ENCODE results near the gene KLHL42. TPM values are rescaled to one million over a fixed set of nuclear protein-coding genes. Genes with fewer than 3 reads are reported as not detected.

Gene KLHL42
- total and polyA plus RNA-seq, 2 of the 13 experiments (the other 11 are each of a cell fraction or from before 2014, with no cell fraction given) = 13.5 to 14.0 TPM

- H3K9ac ChIP-seq (ENCODE audit: insufficient read depth, low read depth, low read length) = no peak overlapping the region
- H3K79me2 ChIP-seq (ENCODE audit: insufficient read depth, low read length) = peaks cover 7% of the 10 kb centered on the region
- intact Hi-C loops (cut with micrococcal nuclease; ENCODE audit: unreplicated experiment) (no loop called here), in situ Hi-C loops (cut with HindIII; ENCODE audit: extremely low pct_ligation_motif_present, low pct_unique_long_range_greater_than_20kb) (no loop called here)
- no peaks in the 10 kb centered on the region; a peak in 1 of 5 replicates for H3K27me3 ChIP-seq (ENCODE audit: control insufficient read depth in 1 of 2, insufficient read depth in 2 of 2, low read length in 2 of 2)
- ATAC-seq (no peak), FAIRE-seq (no peak), DNase-seq (ENCODE audit: low spot score) (no peak)
- H4K20me1 ChIP-seq (ENCODE audit: insufficient read depth, low read length) = no peaks in the 10 kb centered on the region
- WGBS (ENCODE audit: low lambda C conversion rate) = 97% methylated on average over 2 of the region's 2 CpGs
- no peak overlapping the region for H3K4me2 ChIP-seq (ENCODE audit: low read depth, low read length)
- no peak overlapping the region for H3K4me3 ChIP-seq (replicated peaks in 1 of 3; ENCODE audit: insufficient read depth in 1 of 3, low read depth in 2 of 3, low read length in 3 of 3)
- POLR2A ChIA-PET = no interaction called here
- no peaks in the 10 kb centered on the region for H3K4me1 ChIP-seq (ENCODE audit: insufficient read depth, low read length)
- H2AFZ ChIP-seq (ENCODE audit: low read length) = no peak overlapping the region
- no peaks in the 10 kb centered on the region for H3K9me3 ChIP-seq (ENCODE audit: low read length)
- TF ChIP-seq SUZ12 (IDR thresholded peaks at IDR 0.05; ENCODE audit: low read depth, low read length) = no peak
- TF ChIP-seq FIP1L1 (IDR thresholded peaks at IDR 0.05; ENCODE audit: borderline replicate concordance, insufficient read depth, low read depth, low read length) = no peak
- no peak for TF ChIP-seq NFE2 (CRISPR knock-in tag; IDR thresholded peaks at IDR 0.05)
- no peak for TF ChIP-seq ZIK1 (CRISPR knock-in tag; IDR thresholded peaks at IDR 0.05; ENCODE audit: borderline replicate concordance, low read depth)
- TF ChIP-seq ZNF30 (CRISPR knock-in tag; IDR thresholded peaks at IDR 0.05) = no peak
- TF ChIP-seq, protein P1, sequence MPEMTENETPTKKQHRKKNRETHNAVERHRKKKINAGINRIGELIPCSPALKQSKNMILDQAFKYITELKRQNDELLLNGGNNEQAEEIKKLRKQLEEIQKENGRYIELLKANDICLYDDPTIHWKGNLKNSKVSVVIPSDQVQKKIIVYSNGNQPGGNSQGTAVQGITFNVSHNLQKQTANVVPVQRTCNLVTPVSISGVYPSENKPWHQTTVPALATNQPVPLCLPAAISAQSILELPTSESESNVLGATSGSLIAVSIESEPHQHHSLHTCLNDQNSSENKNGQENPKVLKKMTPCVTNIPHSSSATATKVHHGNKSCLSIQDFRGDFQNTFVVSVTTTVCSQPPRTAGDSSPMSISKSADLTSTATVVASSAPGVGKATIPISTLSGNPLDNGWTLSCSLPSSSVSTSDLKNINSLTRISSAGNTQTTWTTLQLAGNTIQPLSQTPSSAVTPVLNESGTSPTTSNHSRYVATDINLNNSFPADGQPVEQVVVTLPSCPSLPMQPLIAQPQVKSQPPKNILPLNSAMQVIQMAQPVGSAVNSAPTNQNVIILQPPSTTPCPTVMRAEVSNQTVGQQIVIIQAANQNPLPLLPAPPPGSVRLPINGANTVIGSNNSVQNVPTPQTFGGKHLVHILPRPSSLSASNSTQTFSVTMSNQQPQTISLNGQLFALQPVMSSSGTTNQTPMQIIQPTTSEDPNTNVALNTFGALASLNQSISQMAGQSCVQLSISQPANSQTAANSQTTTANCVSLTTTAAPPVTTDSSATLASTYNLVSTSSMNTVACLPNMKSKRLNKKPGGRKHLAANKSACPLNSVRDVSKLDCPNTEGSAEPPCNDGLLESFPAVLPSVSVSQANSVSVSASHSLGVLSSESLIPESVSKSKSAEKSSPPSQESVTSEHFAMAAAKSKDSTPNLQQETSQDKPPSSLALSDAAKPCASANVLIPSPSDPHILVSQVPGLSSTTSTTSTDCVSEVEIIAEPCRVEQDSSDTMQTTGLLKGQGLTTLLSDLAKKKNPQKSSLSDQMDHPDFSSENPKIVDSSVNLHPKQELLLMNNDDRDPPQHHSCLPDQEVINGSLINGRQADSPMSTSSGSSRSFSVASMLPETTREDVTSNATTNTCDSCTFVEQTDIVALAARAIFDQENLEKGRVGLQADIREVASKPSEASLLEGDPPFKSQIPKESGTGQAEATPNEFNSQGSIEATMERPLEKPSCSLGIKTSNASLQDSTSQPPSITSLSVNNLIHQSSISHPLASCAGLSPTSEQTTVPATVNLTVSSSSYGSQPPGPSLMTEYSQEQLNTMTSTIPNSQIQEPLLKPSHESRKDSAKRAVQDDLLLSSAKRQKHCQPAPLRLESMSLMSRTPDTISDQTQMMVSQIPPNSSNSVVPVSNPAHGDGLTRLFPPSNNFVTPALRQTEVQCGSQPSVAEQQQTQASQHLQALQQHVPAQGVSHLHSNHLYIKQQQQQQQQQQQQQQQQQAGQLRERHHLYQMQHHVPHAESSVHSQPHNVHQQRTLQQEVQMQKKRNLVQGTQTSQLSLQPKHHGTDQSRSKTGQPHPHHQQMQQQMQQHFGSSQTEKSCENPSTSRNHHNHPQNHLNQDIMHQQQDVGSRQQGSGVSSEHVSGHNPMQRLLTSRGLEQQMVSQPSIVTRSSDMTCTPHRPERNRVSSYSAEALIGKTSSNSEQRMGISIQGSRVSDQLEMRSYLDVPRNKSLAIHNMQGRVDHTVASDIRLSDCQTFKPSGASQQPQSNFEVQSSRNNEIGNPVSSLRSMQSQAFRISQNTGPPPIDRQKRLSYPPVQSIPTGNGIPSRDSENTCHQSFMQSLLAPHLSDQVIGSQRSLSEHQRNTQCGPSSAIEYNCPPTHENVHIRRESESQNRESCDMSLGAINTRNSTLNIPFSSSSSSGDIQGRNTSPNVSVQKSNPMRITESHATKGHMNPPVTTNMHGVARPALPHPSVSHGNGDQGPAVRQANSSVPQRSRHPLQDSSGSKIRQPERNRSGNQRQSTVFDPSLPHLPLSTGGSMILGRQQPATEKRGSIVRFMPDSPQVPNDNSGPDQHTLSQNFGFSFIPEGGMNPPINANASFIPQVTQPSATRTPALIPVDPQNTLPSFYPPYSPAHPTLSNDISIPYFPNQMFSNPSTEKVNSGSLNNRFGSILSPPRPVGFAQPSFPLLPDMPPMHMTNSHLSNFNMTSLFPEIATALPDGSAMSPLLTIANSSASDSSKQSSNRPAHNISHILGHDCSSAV (CRISPR knock-in tag; IDR thresholded peaks at IDR 0.05; ENCODE audit: borderline replicate concordance) = no peak
- TF ChIP-seq ZMYM3 (CRISPR knock-in tag; IDR thresholded peaks at IDR 0.05) = no peak
- TF ChIP-seq ZNF629 (CRISPR knock-in tag; conservative IDR thresholded peaks at IDR 0.05) = 0 out of 2 replicates have a peak, but pooled peaks have one; percentile 16
- no peak for TF ChIP-seq ZNF549 (CRISPR knock-in tag; IDR thresholded peaks at IDR 0.05)
- no peak overlapping the region for H3K27ac ChIP-seq (ENCODE audit: extremely low read length, insufficient read depth, low read length)
- no TSS peak for BruUV-seq (replicated peaks)
- H3K36me3 ChIP-seq (replicated peaks in 1 of 2; ENCODE audit: control insufficient read depth in 1 of 2, insufficient read depth in 2 of 2, low read length in 2 of 2) = peaks cover 6 to 27% of the 10 kb centered on the region in 2 experiments
- CTCF ChIA-PET (ENCODE audit: low intra/inter-chr PET ratio, low total read pairs) = no interaction called here
Observed at GRCh38 chr12:27790179-27790578, 10.1 kb downstream of the KLHL42 start.
